ENCODE measurements around the gene NUCKS1. TPM values are rescaled to one million over a fixed set of nuclear protein-coding genes. Genes with fewer than 3 reads are reported as not detected.

NUCKS1 gene
- total and polyA plus RNA-seq, 2 of the 8 experiments (the other 6 are each of a cell fraction or from before 2014, with no cell fraction given) = 126 to 461 TPM

GRCh38 chr1:205698921-205699320, 51.1 kb downstream of the NUCKS1 start:
- H3K4ac ChIP-seq (replicated peaks; ENCODE audit: insufficient read length, low read depth, low read length) = no peak overlapping the region
- no peak overlapping the region for H4K8ac ChIP-seq (ENCODE audit: extremely low read depth, insufficient read depth, low read length)
- no peak overlapping the region for H3K4me2 ChIP-seq (ENCODE audit: insufficient read depth in 1 of 2, low read depth in 2 of 2, low read length in 2 of 2)
- H2BK5ac ChIP-seq (ENCODE audit: low read depth, low read length) = no peak overlapping the region
- H3K36me3 ChIP-seq (ENCODE audit: control insufficient read depth in 2 of 4, insufficient read depth in 4 of 4, low read length in 3 of 4) = no peaks in the 10 kb centered on the region
- H3K9me3 ChIP-seq (ENCODE audit: insufficient read depth in 2 of 2, low read depth in 1 of 2, low read length in 1 of 2) = no peaks in the 10 kb centered on the region
- H2BK20ac ChIP-seq (ENCODE audit: low read length) = no peak overlapping the region
- ChIA-PET POLR2A (ENCODE audit: partially characterized antibody) (interaction anchor here (0.7 to 17.3 kb wide), 2 partner anchors 10 to 34 kb away, joined by 5 to 241 read pairs; no protein-coding TSS in a partner anchor), CTCF (ENCODE audit: partially characterized antibody) (interaction anchor here (0.7 to 14.1 kb wide), 5 partner anchors 10 to 110 kb away, joined by 3 to 152 read pairs (median 5); no protein-coding TSS in a partner anchor)
- H3K23ac ChIP-seq (ENCODE audit: insufficient read length) = no peak overlapping the region
- no peak overlapping the region for H2BK12ac ChIP-seq (ENCODE audit: low read depth, low read length)
- no peak overlapping the region for H3K14ac ChIP-seq (ENCODE audit: insufficient read length)
- no peaks in the 10 kb centered on the region for H3K79me1 ChIP-seq (ENCODE audit: low read depth, low read length)
- no peaks in the 10 kb centered on the region for H3K79me2 ChIP-seq (ENCODE audit: control insufficient read depth in 1 of 2, insufficient read depth in 2 of 2, low read length in 2 of 2)
- 93% methylated on average over 4 of the region's 4 CpGs; no CpG with 5 or more reads in 1 of the 2 experiments for WGBS, 2 experiments (ENCODE audit: extremely low coverage in 1 of 2, insufficient coverage in 1 of 2, insufficient read length in 1 of 2, insufficient replicate concordance in 2 of 2, low coverage in 1 of 2, low lambda C conversion rate in 2 of 2, missing lambda C conversion rate in 1 of 2)
- H3K4me3 ChIP-seq (ENCODE audit: extremely low read depth in 1 of 4, insufficient read depth in 2 of 4, low read depth in 3 of 4, low read length in 4 of 4) = no peak overlapping the region
- H3K18ac ChIP-seq (ENCODE audit: extremely low read depth, low read length) = no peak overlapping the region
- H2AK5ac ChIP-seq (ENCODE audit: low read depth, low read length) = no peak overlapping the region
- no peaks in the 10 kb centered on the region for H3K23me2 ChIP-seq (ENCODE audit: low read depth, low read length)
- H3K56ac ChIP-seq (replicated peaks; ENCODE audit: insufficient read length, low read depth, low read length) = no peak overlapping the region
- no peak overlapping the region for H4K91ac ChIP-seq (replicated peaks; ENCODE audit: insufficient read length, low read length)
- H2AFZ ChIP-seq (ENCODE audit: low read length) = no peak overlapping the region
- FAIRE-seq (no peak), DNase-seq (ENCODE audit: low read depth in 1 of 2, low spot score in 2 of 2) (no peak)
- H4K5ac ChIP-seq (ENCODE audit: insufficient read length, low read depth, low read length) = no peak overlapping the region
- no peaks in the 10 kb centered on the region for H4K20me1 ChIP-seq (replicated peaks in 1 of 2; ENCODE audit: control insufficient read depth in 1 of 2, insufficient read depth in 2 of 2, low read length in 2 of 2)
- no peak overlapping the region for H3K9ac ChIP-seq (replicated peaks in 1 of 4; ENCODE audit: extremely low read depth in 1 of 4, low read depth in 3 of 4, low read length in 3 of 4)
- H2BK15ac ChIP-seq (ENCODE audit: low read length) = 0 out of 2 replicates have a peak overlapping the region, but pooled peaks have one; percentile 72
- H3K4me1 ChIP-seq (replicated peaks in 1 of 4; ENCODE audit: control insufficient read depth in 3 of 4, insufficient read depth in 4 of 4, low read length in 3 of 4) = peaks cover 0 to 7% (median 5%) of the 10 kb centered on the region in 4 experiments; a peak in 5 of 7 replicates
- no peak overlapping the region for H3K27ac ChIP-seq (ENCODE audit: low read depth, low read length)
- H2BK120ac ChIP-seq (replicated peaks; ENCODE audit: low read depth, low read length) = no peak overlapping the region
- no peaks in the 10 kb centered on the region for H3K27me3 ChIP-seq (replicated peaks in 1 of 4; ENCODE audit: control insufficient read depth in 3 of 4, extremely low read depth in 1 of 4, insufficient read depth in 3 of 4, low read length in 3 of 4)
- TF ChIP-seq CTCF (IDR thresholded peaks at IDR 0.05; ENCODE audit: control extremely low read depth in 1 of 3, insufficient read depth in 1 of 3, low read depth in 1 of 3, low read length in 3 of 3) = no peak
- no peak for TF ChIP-seq USF2 (IDR thresholded peaks at IDR 0.05; ENCODE audit: low read length)
- TF ChIP-seq BRCA1 (IDR thresholded peaks at IDR 0.05; ENCODE audit: low read depth, low read length) = no peak

Measured in H1 (cell line).